Right renal pelvis (tissue), 4 donors: Measurements from ENCODE around the gene SYNDIG1. TPM values are rescaled to one million over a fixed set of nuclear protein-coding genes. Genes with fewer than 3 reads are reported as not detected.

Source experiments
- DNase-seq, 4 donors: peaks; one replicate each; pipeline ENCODE4 v3.0.0-alpha.2; 2013; ENCODE audit warnings: low read depth in 4 of 4, low spot score in 3 of 4, missing footprints in 1 of 4
- polyA plus RNA-seq, 4 donors: library from polyadenylated mRNA; unstranded; fragments of 120-200 nt; gene quantifications; one replicate each; pipeline ENCODE4 v1.2.1, GENCODE V29; 2013; ENCODE audit not compliant: insufficient read length in 4 of 4

The SYNDIG1 gene
- polyA plus RNA-seq, 4 donors = 7.9 to 9.8 (median 9.6) TPM

- DNase-seq = no peak
These were observed 691 bp downstream of the SYNDIG1 start for GRCh38 chr20:24469894-24470745.

GRCh38 chr20:24470746-24471582, 1.5 kb downstream of the SYNDIG1 start:
- DNase-seq = no peak

- DNase-seq = no peak
These were observed 3.0 kb downstream of the SYNDIG1 start for GRCh38 chr20:24472426-24472825.

GRCh38 chr20:24473435-24474223, 4.2 kb downstream of the SYNDIG1 start:
- peak in 1 of 4 donors; percentile 38 for DNase-seq

GRCh38 chr20:24477831-24478547, 8.6 kb downstream of the SYNDIG1 start:
- DNase-seq = no peak

- DNase-seq = no peak
These were observed 9.2 kb downstream of the SYNDIG1 start for GRCh38 chr20:24478584-24478983.

GRCh38 chr20:24479106-24479505, 9.7 kb downstream of the SYNDIG1 start:
- no peak for DNase-seq

GRCh38 chr20:24479595-24479994, 10.2 kb downstream of the SYNDIG1 start:
- no peak for DNase-seq

- no peak for DNase-seq
These were observed 11.1 kb downstream of the SYNDIG1 start for GRCh38 chr20:24480509-24480908.

GRCh38 chr20:24481173-24481572, 11.7 kb downstream of the SYNDIG1 start:
- DNase-seq = no peak

- no peak for DNase-seq
These were observed 14.1 kb downstream of the SYNDIG1 start for GRCh38 chr20:24483435-24484080.

GRCh38 chr20:24484081-24484450, 14.6 kb downstream of the SYNDIG1 start:
- no peak for DNase-seq

GRCh38 chr20:24485981-24486380, 16.6 kb downstream of the SYNDIG1 start:
- no peak for DNase-seq

GRCh38 chr20:24487240-24487639, 17.8 kb downstream of the SYNDIG1 start:
- no peak for DNase-seq

- no peak for DNase-seq
These were observed 18.2 kb downstream of the SYNDIG1 start for GRCh38 chr20:24487648-24488047.

- no peak for DNase-seq
These were observed 18.8 kb downstream of the SYNDIG1 start for GRCh38 chr20:24488064-24488799.

- no peak for DNase-seq
These were observed 19.4 kb downstream of the SYNDIG1 start for GRCh38 chr20:24488800-24489175.

- DNase-seq = no peak
These were observed 19.8 kb downstream of the SYNDIG1 start for GRCh38 chr20:24489193-24489592.

GRCh38 chr20:24489631-24490260, 20.3 kb downstream of the SYNDIG1 start:
- no peak for DNase-seq
